Measurements from ENCODE around the gene ATP8A2. TPM values are rescaled to one million over a fixed set of nuclear protein-coding genes. Genes with fewer than 3 reads are reported as not detected.

Gene ATP8A2
- total and polyA plus RNA-seq, 9 of the 15 experiments (the other 6 are each of a cell fraction or from before 2014, with no cell fraction given): under 0.01 to 0.33 (median 0.06) TPM; not detected in 4

DNA sequence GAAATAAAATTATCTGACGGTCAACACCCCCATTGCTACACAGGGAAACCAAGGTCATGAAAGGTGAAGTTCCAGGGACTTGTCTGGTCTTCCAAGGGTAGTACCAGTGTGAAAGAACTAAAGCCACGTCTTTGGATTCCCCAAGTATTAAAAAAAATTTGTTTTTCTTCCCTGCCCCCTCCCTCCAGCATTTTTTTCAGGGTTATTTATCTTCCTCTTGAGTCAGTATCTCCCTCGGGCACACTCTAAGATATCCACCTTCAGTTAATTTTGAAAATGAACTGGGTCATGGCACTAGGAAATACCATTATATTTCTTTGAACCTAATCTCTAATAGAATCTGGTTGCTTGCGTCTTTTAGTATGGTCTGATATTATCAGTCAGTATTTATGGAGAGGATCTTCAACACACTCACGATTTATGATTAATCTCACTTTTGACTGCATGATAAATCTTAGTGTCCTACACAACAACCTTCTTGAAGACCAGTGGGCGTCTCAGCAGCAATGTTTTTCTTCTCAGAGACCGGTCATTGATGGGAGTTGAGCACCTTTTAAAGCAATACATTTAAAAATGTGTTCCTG, 9.1 kb downstream of the ATP8A2 start (continued):
- TF ChIP-seq SFPQ (IDR thresholded peaks at IDR 0.05; ENCODE audit: low read depth, low read length): no peak
- TF ChIP-seq NRF1 (conservative IDR thresholded peaks at IDR 0.05 in 1 of 2, IDR thresholded peaks at IDR 0.05 in 1 of 2): no peak

DNA sequence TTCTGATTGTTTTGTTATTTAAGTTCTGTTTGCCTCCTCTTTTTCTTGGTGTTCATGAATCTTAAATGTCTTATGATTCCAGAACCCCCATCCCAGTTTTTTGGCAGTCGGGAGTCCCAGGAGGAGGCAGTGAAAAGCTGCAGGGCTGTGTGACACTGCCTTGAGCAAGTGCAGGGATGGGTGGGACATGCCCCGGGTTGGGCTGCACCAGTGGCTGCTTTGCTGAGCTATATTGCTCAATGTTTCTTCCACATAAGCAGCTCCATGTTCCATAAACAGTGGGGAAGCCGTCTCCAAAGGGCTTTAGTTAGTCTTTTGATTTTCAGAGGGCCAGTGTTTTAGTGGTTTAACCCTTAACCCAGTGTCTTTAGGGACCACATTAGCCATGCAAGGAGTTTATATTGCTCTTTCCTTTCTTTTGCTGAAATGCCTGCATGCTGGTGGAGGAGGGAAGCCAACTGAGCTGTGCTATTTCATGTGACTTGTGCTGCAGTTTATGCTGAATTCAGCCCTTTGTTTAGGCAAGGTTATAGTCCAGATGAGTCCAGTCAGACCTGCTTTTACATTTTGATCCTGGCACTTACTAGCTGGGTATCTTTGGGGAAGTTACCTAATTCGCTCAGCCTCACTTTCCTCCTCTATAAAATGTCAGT, 13.1 kb downstream of the ATP8A2 start:
- H3K9me1 ChIP-seq (ENCODE audit: control insufficient read depth, insufficient read depth, low read length): no peaks in the 10 kb centered on the region
- no peak for TF ChIP-seq SPI1 (IDR thresholded peaks at IDR 0.05; ENCODE audit: borderline replicate concordance, low read depth, low read length)
- peak; percentile 41; the same call in 1 of the 2 replicates for TF ChIP-seq CEBPB (tag; IDR thresholded peaks at IDR 0.05)
- no peaks in the 10 kb centered on the region; the same call in 1 of the 2 replicates for H3K9me3 ChIP-seq (replicated peaks; ENCODE audit: control insufficient read depth, insufficient read depth, low read depth, low read length)
- ATAC-seq (0 out of 3 replicates have a peak, but pooled peaks have one; percentile 20), DNase-seq (ENCODE audit: extremely low read depth in 1 of 4, low spot score in 3 of 4) (no peak), FAIRE-seq (no peak)
- POLR2A ChIA-PET: interaction anchor here (0.6 to 2.0 kb wide), 2 partner anchors 9 to 19 kb away, joined by 4 to 9 read pairs; no protein-coding TSS in a partner anchor
- H3K79me2 ChIP-seq (ENCODE audit: control insufficient read depth, insufficient read depth, low read length): no peaks in the 10 kb centered on the region
- no peaks in the 10 kb centered on the region for H3K27me3 ChIP-seq (ENCODE audit: control insufficient read depth in 2 of 2, insufficient read depth in 2 of 2, low read length in 2 of 2)
- BruUV-seq (replicated peaks): no TSS peak
- WGBS (ENCODE audit: insufficient coverage, low coverage, missing lambda C conversion rate): 30% methylated on average over 4 of the region's 4 CpGs
- H3K4me3 ChIP-seq: no peak overlapping the region
- intact Hi-C loops (cut with micrococcal nuclease) (no loop called here), in situ Hi-C loops (cut with MboI) (no loop called here)
- no peaks in the 10 kb centered on the region for H3K36me3 ChIP-seq (ENCODE audit: control insufficient read depth, insufficient read depth, low read length)
- H4K20me1 ChIP-seq (replicated peaks; ENCODE audit: control insufficient read depth, insufficient read depth, low read length): no peaks in the 10 kb centered on the region
- no peak overlapping the region for H3K27ac ChIP-seq (ENCODE audit: extremely low read depth, low read depth, low read length)
- no peak overlapping the region for H3K9ac ChIP-seq (ENCODE audit: insufficient read depth in 1 of 2, low read depth in 2 of 2, low read length in 2 of 2)
- H2AFZ ChIP-seq (ENCODE audit: low read depth, low read length): peak overlapping the region; percentile 77
- CTCF ChIA-PET (ENCODE audit: low intra/inter-chr PET ratio): no interaction called here
- peaks cover 0 to 21% of the 10 kb centered on the region in 2 experiments; a peak in 3 of 5 replicates for H3K4me1 ChIP-seq (replicated peaks in 1 of 2; ENCODE audit: control insufficient read depth in 2 of 2, insufficient read depth in 2 of 2, low read length in 2 of 2)
- no peak overlapping the region for H3K4me2 ChIP-seq (ENCODE audit: insufficient read depth, low read length)

Measured in K562 (cell line).